Stimulated activated naive CD8-positive, alpha-beta T cell treated with anti-CD3 and anti-CD28 coated beads, Interleukin-15, Interleukin-2, amounts not matched to agents 100 U/mL and 50 U/mL, for 24 hours (primary cell): Measurements from ENCODE around the gene DLX3.
A peak's percentile ranks its signal among the peaks of the same experiment; 100 is the strongest.

Source experiments
- ATAC-seq: fragments of 150-1000 bp; cut with Tn5 transposase; one replicate; pipeline ENCODE4 v1.10.0; 2021
- DNase-seq: peaks from one replicate; pipeline ENCODE4 v3.0.0; 2021

The DLX3 gene

GRCh38 chr17:50023520-50023919 lies 28.5 kb upstream of the DLX3 start:
- DNase-seq (no peak), ATAC-seq (no peak)

DNA sequence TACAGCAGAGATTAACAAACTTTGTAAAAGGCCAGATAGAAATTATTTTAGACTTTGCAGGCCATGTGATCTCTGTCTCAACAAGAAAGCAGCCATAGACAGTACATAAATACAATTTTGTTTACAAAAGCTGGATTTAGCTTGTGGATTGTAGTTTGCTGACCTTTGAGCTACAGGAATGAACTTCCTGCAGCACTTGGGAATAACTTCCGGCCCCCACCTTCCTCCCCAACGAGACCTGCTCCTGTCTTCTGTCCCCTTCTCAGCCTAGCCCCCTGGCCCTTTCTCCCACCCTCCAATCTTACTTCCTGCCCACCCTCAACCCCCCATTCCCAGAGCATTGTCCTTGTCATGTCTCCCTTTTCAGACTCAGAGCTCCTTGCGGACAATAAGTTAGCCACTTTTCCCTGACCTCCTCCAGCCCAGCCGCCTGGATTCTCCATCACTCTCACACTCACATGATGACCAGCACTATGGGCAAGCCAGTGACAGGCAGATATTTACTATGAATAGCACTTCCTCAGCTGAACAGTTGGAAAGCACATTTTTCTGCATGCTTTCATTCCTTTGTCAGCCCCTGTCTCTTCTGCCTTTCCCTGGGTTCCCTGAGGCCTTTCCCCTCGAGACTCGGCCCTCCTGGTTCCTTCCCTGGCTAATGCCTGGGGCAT lies 27.6 kb upstream of the DLX3 start:
- DNase-seq (no peak), ATAC-seq (no peak)

- no peak for ATAC-seq
Measured at GRCh38 chr17:50021681-50022370, 26.8 kb upstream of the DLX3 start.

DNA sequence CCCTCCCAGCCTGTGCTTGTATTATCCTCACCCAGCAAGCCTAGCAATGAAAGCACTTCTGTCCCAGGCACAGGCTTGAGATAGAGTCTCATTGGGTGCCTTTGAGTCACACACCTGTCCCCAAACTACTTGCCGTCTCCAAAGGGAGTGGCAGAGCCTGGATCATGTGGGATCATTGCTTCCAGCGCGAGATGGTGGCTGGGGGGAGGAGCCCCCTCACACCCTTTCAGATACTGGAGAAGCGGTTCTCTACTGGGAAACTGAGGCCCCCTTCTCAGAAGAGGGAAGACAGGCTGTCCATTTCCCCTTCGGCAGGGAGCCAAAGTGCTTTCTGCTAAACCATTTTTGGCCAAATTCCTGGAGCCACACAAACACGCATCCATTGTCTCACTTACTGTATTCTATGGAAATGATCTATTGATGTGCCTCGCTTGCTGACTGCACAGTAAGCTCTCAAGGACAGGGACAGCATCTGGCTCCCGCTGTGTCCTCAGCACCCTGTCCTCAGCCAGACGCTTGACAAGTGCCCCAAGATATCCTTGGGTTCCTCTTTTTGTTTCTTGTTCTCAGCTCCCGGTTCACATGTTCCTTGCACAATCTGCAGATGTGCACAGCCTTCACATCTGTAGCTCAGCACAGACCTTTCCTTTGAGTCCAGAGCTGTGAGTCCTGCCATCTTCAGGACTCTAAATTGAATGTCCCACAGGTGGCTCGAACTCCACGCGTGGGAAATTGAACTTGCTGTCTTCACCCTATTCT lies 26.0 kb upstream of the DLX3 start:
- DNase-seq (no peak), ATAC-seq (no peak)

More at GRCh38 chr17:50021681-50022370, 26.8 kb upstream of the DLX3 start:
- no peak for DNase-seq

- ATAC-seq (no peak), DNase-seq (no peak)
Measured at GRCh38 chr17:50018909-50019308, 23.9 kb upstream of the DLX3 start.

DNA sequence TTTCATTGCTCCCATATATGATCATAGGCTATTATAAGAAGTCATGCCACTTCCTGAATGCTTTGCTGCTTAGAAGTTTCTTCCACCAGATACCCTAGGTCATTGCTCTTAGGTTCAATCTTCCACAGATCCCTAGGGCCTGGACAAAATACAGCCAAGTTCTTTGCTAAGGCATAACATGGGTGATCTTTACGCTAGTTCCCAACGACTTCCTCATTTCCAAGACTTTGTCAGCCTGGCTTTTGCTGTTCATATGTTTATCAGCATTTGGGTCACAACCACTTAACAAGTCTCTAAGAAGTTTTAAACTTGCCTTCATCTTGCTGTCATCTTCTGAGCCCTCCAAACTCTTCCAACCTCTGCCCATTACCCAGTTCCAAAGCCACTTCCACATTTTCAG lies 20.1 kb upstream of the DLX3 start:
- DNase-seq (no peak), ATAC-seq (no peak)

DNA sequence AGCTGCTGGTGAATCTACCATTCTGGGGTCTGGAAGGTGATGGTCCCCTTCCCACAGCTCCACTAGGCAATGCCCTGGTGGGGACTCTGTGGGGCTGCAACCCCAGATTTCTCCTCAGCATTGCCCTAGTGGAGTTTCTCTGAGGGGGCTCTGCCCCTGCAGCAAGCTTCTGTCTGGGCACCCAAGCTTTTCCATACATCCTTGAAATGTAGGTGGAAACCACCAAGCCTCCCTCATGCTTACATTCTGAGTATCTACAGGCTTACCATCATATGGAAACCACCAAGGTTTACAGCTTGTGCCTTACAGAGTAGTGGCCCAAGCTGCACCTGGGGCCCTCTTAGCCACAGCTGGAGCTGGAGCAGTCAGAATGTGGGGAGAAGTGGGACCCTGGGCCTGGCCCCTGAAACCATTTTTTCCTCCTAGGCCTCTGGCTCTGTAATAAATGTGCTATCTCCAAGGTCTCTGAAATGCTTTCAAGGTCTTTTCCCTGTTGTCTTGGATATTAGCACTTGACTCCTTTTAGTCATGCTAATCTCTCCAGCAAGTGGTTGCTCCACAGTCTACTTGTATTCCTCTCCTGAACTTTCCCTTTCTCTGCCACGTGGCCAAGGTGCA lies 19.6 kb upstream of the DLX3 start:
- ATAC-seq, result no peak

DNA sequence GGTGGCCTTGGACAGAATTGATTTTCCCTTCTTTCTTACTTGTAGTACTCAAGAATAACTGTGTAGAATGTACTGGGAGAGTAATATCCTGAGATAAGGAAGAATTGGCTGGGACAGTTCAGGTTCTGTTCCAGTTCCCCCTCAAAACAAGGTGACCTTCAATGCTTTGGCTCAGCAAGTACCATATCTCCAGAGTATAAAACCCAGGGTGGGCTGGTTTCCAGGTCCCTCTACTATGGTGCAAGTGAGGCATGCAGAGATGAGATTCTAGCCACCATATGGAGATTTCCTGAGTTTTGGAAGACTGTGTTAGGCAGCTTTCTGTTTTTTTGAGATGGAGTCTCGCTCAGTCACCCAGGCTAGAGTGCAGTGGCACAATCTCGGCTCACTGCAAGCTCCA lies 18.1 kb upstream of the DLX3 start:
- no peak for ATAC-seq
- DNase-seq, result no peak

More for the DNA sequence above, 19.6 kb upstream of the DLX3 start:
- DNase-seq, result no peak

- no peak for DNase-seq
- no peak for ATAC-seq
Measured at GRCh38 chr17:50009282-50009681, 14.3 kb upstream of the DLX3 start.

- ATAC-seq (no peak), DNase-seq (no peak)
Measured at GRCh38 chr17:50003911-50004310, 8.9 kb upstream of the DLX3 start.

- no peak for DNase-seq
- no peak for ATAC-seq
Measured at GRCh38 chr17:49998836-49999511, 4.0 kb upstream of the DLX3 start.

GRCh38 chr17:49997773-49998703 lies 3.0 kb upstream of the DLX3 start:
- ATAC-seq (peak; percentile 85), DNase-seq (peak; percentile 88)

- DNase-seq (no peak), ATAC-seq (no peak)
Measured at GRCh38 chr17:49997301-49997650, 2.3 kb upstream of the DLX3 start.

DNA sequence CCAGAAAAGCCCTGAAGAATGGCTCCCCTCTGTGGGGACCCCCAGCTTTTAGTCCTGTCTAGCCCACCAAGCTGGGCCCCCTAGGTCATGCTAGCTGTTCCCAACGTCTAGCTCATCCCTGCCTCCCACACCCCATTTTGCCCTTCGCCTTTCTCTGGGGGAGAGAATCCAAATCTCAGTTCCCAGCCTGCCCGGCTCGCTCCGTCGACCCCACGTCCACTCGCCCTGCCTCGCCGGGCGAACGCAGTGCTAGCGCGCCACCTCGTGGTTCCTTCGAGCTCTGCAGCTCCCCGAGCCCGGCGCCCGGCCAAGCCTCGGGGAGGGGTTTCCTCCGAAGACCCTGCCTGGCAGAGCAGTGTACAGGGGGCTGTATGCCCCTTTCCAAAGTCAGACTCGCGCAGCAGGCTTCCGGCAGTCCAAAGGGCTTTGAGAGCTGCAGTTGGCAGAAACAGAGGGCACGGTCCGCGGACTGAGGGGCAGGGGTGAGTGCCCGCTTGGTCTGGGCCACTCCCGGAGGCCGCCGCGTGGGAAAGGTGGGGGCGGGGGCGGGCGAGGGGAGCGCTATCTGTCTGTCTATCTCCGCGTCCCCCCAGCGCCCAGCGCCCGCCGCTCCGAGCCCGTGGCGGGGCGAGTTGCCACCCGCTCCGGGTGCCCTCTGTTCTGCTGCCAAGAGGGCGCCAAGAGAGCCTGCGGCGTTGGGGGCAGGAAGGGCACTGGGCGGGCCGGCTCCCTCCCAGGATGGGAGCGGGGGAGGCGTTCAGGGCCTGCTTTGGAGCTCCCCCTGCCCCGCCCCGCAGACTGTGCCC lies 1.7 kb upstream of the DLX3 start:
- DNase-seq (peak; percentile 83), ATAC-seq (peak; percentile 39)

DNA sequence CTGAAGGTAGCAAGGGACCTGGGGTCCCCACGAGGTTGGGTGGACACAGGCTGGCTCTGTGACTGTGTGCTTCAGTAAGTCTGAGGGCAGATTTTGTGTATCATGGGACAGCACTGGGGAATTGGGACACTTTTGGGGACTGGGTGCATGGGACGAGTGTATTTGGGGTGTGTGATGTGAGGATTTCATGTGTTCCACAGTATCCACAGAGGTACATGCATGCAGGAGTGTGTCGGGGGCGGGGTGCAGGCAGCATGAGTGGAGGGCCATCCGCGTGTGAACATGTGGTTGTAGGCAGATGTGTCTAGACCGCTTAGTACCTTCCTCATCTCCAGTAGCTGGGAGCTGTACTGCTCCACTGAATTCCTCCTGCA lies 1.1 kb upstream of the DLX3 start:
- no peak for ATAC-seq
- no peak for DNase-seq

- ATAC-seq (no peak), DNase-seq (no peak)
Measured at GRCh38 chr17:49994085-49995054, 654 bp downstream of the DLX3 start.

DNA sequence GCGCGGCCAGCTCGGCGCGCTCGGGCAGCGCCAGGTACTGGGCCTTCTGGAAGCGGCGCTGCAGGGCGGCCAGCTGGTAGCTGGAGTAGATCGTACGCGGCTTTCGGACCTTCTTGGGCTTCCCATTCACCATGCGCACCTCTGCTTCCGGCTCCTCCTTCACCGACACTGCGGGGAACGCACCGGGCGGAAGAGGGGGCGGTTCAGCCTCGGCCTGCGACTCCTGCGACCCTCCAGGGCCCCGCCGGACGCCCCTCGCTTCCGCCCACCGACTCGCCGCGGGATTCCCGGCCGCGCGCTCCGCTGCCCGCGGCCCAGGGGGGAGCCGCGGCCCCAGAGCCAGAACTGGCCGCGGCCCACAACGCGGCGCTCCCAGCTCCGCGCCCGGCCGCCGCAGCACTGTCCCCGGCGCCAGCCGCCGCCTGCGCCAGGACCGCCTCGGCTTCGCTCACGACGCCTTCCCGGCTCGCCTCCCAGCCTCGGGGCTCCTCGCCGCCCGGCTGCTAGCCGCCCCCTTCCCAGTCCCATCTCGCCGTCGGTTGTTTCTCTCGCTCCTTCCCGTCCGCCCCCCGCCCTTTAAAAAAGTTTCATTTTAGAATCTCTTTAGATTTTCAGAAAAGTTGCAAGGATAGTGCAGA lies 1.5 kb downstream of the DLX3 start:
- no peak for ATAC-seq
- peak; percentile 33 for DNase-seq

DNA sequence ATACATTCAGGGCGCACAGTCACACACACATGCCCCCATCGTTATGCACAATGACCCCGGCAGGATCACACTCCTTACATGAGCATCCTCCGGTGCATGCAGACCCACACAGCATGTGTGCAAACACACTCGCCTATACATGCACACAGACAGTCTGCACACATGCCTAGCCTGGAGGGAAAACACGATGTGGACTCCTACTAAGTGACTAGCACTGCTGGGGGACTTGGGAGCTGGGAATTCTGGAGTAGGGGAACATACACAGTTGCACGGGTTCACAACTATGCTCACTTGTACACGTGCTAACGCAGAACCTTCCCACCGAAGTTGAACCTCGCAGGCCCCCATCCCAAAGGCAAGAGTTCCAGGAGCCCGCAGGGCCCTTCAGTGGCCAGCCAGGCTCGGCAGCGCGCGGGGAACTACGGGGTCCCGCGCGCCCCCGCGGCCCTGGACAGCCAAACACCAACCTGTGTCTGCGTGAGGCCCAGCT lies 2.0 kb downstream of the DLX3 start:
- no peak for ATAC-seq

More for the DNA sequence above, 2.0 kb downstream of the DLX3 start:
- no peak for DNase-seq
